ENCODE results near the gene SRSF7.

SRSF7 gene

DNA sequence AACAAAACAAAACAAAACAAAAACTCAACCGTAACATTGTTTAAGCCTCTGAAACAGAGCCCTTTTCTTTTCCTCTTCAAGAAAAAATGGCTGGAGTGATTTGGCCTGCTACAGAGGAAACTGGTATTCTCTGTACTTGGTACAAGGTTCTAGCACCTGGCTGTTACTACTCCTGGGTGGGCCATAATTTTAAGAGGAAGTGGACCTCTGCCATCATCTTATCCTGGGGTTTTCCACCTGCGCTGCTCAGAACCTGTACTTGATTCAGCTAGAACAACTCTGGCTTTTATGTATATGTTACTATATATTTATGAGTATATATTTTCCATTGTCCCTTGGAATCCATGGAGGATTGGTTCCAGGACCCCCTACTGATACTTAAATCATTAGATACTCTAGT is 22.5 kb downstream of the SRSF7 start:
- H3K9me3 ChIP-seq (ENCODE audit: severe bottlenecking), result no peaks in the 10 kb centered on the region
- H3K4me3 ChIP-seq (ENCODE audit: severe bottlenecking), result no peak overlapping the region
- H3K36me3 ChIP-seq (ENCODE audit: low read depth), result no peaks in the 10 kb centered on the region
- no peaks in the 10 kb centered on the region for H3K4me1 ChIP-seq (ENCODE audit: insufficient read depth, poor library complexity, severe bottlenecking)
- H3K27ac ChIP-seq (ENCODE audit: poor library complexity, severe bottlenecking), result no peak overlapping the region
- no peak for ATAC-seq (ENCODE audit: low read depth)
- H3K27me3 ChIP-seq (ENCODE audit: insufficient read depth, poor library complexity, severe bottlenecking), result no peaks in the 10 kb centered on the region
- no peak for DNase-seq (ENCODE audit: low spot score)
- TF ChIP-seq, protein P1, sequence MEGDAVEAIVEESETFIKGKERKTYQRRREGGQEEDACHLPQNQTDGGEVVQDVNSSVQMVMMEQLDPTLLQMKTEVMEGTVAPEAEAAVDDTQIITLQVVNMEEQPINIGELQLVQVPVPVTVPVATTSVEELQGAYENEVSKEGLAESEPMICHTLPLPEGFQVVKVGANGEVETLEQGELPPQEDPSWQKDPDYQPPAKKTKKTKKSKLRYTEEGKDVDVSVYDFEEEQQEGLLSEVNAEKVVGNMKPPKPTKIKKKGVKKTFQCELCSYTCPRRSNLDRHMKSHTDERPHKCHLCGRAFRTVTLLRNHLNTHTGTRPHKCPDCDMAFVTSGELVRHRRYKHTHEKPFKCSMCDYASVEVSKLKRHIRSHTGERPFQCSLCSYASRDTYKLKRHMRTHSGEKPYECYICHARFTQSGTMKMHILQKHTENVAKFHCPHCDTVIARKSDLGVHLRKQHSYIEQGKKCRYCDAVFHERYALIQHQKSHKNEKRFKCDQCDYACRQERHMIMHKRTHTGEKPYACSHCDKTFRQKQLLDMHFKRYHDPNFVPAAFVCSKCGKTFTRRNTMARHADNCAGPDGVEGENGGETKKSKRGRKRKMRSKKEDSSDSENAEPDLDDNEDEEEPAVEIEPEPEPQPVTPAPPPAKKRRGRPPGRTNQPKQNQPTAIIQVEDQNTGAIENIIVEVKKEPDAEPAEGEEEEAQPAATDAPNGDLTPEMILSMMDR (IDR thresholded peaks at IDR 0.05; ENCODE audit: poor library complexity, severe bottlenecking), result no peak

DNA sequence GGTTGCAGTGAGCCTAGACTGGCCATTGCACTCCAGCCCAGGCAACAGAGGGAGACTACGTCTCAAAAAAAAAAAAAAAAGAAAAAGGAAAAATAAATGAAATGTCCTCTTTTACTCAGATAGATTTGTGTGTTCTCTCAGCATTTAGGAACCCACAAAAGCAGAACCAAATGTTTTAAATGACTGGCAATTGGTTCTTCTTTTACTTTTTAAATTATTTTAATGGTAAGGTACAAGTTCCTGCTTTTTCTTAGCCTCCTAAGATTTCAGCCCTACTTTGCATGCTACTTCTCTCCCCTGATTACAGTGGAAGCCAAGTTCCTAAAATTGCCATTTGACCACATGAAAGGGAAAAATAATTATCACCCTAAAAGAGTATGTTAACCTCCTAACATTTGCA is 23.5 kb downstream of the SRSF7 start:
- Histone ChIP-seq H3K4me3 (ENCODE audit: severe bottlenecking) (no peak overlapping the region), H3K36me3 (ENCODE audit: low read depth) (no peaks in the 10 kb centered on the region), H3K9me3 (ENCODE audit: severe bottlenecking) (no peaks in the 10 kb centered on the region), H3K4me1 (ENCODE audit: insufficient read depth, poor library complexity, severe bottlenecking) (no peaks in the 10 kb centered on the region), H3K27me3 (ENCODE audit: insufficient read depth, poor library complexity, severe bottlenecking) (no peaks in the 10 kb centered on the region), H3K27ac (ENCODE audit: poor library complexity, severe bottlenecking) (no peak overlapping the region)
- TF ChIP-seq, protein P1 (IDR thresholded peaks at IDR 0.05; ENCODE audit: poor library complexity, severe bottlenecking), result no peak
- no peak for ATAC-seq (ENCODE audit: low read depth)
- no peak for DNase-seq (ENCODE audit: low spot score)

DNA sequence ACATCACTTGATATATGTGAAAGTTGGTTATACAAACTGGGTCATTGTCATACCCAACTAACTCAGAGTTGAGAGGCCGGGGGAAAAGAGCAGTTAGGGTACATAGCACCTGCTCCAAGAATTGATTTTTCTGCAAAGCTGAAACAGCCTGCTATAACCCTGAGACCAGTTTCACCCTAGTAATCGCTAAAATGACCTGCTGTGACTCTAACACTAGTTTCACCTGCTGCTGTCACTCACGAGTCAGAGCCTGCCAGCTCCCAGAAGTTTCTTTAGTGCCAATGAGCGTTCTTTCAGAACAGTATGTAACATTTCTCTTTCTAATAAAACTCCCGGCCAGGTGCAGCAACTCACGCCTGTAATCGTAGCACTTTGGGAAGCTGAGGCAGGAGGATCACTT is 28.0 kb downstream of the SRSF7 start:
- DNase-seq (ENCODE audit: low spot score) (no peak), ATAC-seq (ENCODE audit: low read depth) (no peak)
- Histone ChIP-seq H3K36me3 (ENCODE audit: low read depth) (no peaks in the 10 kb centered on the region), H3K4me3 (ENCODE audit: severe bottlenecking) (no peak overlapping the region), H3K27ac (ENCODE audit: poor library complexity, severe bottlenecking) (no peak overlapping the region), H3K4me1 (ENCODE audit: insufficient read depth, poor library complexity, severe bottlenecking) (peaks cover 3% of the 10 kb centered on the region), H3K9me3 (ENCODE audit: severe bottlenecking) (no peaks in the 10 kb centered on the region), H3K27me3 (ENCODE audit: insufficient read depth, poor library complexity, severe bottlenecking) (no peaks in the 10 kb centered on the region)
- TF ChIP-seq, protein P1 (IDR thresholded peaks at IDR 0.05; ENCODE audit: poor library complexity, severe bottlenecking), result no peak

DNA sequence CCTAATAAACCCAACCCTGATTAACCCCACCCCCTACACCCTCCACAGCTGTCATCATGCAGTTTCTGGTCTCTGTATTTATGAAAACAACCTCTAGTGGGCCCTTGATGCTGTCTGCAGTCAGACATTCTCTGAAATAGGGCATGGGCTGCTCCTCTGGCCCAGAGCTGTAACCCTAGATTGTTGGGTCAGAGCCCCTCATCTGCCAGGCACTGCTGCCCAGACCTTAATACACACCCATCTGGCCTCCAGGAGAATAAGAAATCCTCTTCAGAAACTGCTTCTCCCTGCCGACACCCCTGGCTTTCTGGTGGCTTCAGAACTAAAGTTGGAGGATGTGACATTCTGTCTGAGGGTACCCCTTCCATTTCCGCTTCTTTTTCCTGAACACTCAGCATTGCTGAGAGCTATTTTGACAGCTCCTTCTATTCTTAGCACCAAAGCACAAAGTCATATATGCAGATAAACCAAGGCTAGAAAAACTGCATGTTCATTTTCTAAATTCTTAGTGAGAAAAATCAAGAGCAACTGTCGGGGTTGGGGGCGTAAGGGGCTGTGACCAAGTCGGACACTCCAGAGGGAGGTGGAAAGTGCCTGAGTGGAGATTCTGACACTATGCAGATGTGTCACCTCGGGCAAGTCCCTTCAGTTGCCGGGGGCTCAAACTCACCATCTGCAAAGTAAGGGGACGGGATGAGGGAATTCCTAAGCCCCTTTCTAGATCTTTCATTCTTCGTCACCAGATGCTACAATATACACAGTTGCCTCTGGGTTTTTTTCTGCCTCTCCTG is 28.7 kb downstream of the SRSF7 start:
- Histone ChIP-seq H3K36me3 (ENCODE audit: low read depth) (no peaks in the 10 kb centered on the region), H3K4me1 (ENCODE audit: insufficient read depth, poor library complexity, severe bottlenecking) (peaks cover 3% of the 10 kb centered on the region), H3K9me3 (ENCODE audit: severe bottlenecking) (no peaks in the 10 kb centered on the region), H3K4me3 (ENCODE audit: severe bottlenecking) (no peak overlapping the region), H3K27me3 (ENCODE audit: insufficient read depth, poor library complexity, severe bottlenecking) (no peaks in the 10 kb centered on the region), H3K27ac (ENCODE audit: poor library complexity, severe bottlenecking) (no peak overlapping the region)
- DNase-seq (ENCODE audit: low spot score) (no peak), ATAC-seq (ENCODE audit: low read depth) (no peak)
- TF ChIP-seq, protein P1 (IDR thresholded peaks at IDR 0.05; ENCODE audit: poor library complexity, severe bottlenecking), result no peak

DNA sequence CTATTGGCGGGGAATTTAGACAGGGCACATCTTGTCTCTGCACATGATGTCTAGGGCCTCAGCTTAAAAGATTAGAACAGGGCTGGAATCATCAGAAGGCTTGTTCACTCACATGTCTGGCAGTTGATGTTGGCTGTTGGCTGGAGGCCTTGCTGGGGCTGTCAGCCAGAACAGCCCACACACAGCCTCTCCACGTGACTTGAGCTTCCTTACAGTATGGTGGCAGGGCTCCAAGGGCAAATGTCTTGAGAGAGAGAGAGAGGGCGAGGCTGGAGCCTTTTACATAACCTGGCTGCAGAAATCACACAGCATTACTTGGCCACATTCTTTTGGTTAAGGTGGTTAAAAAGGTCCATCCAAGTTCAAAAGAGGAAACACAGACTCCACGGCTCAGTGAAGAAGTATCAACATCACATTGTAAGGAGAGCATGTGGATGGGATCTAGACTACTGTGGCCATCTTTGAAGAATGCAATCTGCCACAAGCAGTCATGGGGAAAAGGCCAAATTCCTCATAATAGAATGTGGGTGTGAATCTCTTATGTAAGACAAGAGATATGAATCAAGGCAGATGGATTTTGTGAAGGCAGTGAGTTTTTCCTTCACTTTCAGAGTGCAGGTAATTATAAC is 30.4 kb downstream of the SRSF7 start:
- Histone ChIP-seq H3K36me3 (ENCODE audit: low read depth) (no peaks in the 10 kb centered on the region), H3K9me3 (ENCODE audit: severe bottlenecking) (no peaks in the 10 kb centered on the region), H3K4me1 (ENCODE audit: insufficient read depth, poor library complexity, severe bottlenecking) (peaks cover 3% of the 10 kb centered on the region), H3K4me3 (ENCODE audit: severe bottlenecking) (no peak overlapping the region), H3K27ac (ENCODE audit: poor library complexity, severe bottlenecking) (no peak overlapping the region), H3K27me3 (ENCODE audit: insufficient read depth, poor library complexity, severe bottlenecking) (no peaks in the 10 kb centered on the region)
- DNase-seq (ENCODE audit: low spot score) (peak; percentile 63), ATAC-seq (ENCODE audit: low read depth) (peak; percentile 79)
- TF ChIP-seq, protein P1 (IDR thresholded peaks at IDR 0.05; ENCODE audit: poor library complexity, severe bottlenecking), result no peak
